ENCODE results near the gene FBXO17. TPM values are rescaled to one million over a fixed set of nuclear protein-coding genes. Genes with fewer than 3 reads are reported as not detected.

Gene FBXO17
- total and polyA plus RNA-seq, 4 donors: 19.7 to 31.9 (median 23.4) TPM

DNA sequence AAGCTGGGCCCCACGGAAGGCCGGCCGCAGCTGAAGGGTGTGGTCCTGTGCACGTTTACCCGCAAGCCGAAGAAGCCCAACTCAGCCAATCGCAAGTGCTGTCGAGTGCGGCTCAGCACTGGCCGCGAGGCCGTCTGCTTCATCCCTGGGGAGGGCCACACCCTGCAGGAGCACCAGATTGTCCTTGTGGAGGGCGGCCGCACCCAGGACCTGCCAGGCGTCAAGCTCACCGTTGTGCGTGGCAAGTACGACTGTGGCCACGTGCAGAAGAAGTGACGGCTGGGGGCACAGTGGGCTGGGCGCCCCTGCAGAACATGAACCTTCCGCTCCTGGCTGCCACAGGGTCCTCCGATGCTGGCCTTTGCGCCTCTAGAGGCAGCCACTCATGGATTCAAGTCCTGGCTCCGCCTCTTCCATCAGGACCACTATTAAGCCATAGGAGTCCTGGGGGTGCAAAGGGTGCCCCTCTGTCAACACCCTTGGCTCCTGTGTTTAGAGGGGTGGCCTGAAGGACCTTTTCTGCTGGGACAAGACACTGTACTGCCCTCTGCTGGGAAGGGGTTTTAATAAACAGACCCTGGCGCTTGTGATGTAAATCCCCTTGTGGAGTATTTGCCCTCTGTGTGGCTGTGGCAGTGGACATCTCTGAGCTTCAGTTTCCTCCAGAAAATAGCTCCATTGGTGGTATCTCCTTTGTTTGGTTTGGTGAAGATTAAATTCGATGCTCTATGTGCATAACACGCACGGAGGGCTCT is 42.9 kb downstream of the FBXO17 start:
- no peak for DNase-seq (ENCODE audit: low spot score)
- no peaks in the 10 kb centered on the region for H3K9me3 ChIP-seq (ENCODE audit: control insufficient read depth in 4 of 4, low read length in 3 of 4)
- no peak overlapping the region for H3K27ac ChIP-seq (ENCODE audit: low read depth in 1 of 2, low read length in 2 of 2)
- H3K27me3 ChIP-seq (ENCODE audit: control insufficient read depth in 4 of 4, insufficient read depth in 4 of 4, low read length in 3 of 4): no peaks in the 10 kb centered on the region
- no peak overlapping the region for H3K9ac ChIP-seq (ENCODE audit: low read depth in 1 of 2, low read length in 2 of 2)
- H3K4me3 ChIP-seq (ENCODE audit: low read depth in 1 of 3, low read length in 3 of 3): no peak overlapping the region
- peaks cover 7 to 38% (median 30%) of the 10 kb centered on the region in 4 donors for H3K4me1 ChIP-seq (ENCODE audit: control insufficient read depth in 4 of 4, insufficient read depth in 4 of 4, low read length in 3 of 4)
- TF ChIP-seq HNF4A (conservative IDR thresholded peaks at IDR 0.05) (no peak), RAD21 (IDR thresholded peaks at IDR 0.05) (peak; percentile 38 to 61)
- TF ChIP-seq, protein P1, sequence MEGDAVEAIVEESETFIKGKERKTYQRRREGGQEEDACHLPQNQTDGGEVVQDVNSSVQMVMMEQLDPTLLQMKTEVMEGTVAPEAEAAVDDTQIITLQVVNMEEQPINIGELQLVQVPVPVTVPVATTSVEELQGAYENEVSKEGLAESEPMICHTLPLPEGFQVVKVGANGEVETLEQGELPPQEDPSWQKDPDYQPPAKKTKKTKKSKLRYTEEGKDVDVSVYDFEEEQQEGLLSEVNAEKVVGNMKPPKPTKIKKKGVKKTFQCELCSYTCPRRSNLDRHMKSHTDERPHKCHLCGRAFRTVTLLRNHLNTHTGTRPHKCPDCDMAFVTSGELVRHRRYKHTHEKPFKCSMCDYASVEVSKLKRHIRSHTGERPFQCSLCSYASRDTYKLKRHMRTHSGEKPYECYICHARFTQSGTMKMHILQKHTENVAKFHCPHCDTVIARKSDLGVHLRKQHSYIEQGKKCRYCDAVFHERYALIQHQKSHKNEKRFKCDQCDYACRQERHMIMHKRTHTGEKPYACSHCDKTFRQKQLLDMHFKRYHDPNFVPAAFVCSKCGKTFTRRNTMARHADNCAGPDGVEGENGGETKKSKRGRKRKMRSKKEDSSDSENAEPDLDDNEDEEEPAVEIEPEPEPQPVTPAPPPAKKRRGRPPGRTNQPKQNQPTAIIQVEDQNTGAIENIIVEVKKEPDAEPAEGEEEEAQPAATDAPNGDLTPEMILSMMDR (IDR thresholded peaks at IDR 0.05; ENCODE audit: low read depth, low read length, missing input control): peak; percentile 16
- WGBS: 93% methylated on average over 29 of the region's 29 CpGs
- peaks cover 0 to 6% (median 2%) of the 10 kb centered on the region in 4 donors for H3K36me3 ChIP-seq (ENCODE audit: control insufficient read depth in 4 of 4, insufficient read depth in 3 of 4, low read depth in 1 of 4, low read length in 3 of 4)

DNA sequence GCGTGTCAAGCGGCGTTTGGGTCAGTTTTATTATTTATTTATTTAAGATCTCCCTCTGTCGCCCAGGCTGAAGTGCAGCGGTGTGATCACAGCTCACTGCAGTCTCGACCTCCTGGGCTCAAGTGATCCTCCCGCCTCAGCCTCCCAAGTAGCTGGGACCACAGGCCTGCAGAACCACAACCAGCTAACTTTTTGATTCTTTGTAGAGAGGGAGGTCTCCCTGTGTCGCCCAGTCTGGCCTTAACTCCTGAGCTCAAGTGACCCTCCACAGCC is 44.1 kb downstream of the FBXO17 start:
- WGBS: 23% methylated on average over 8 of the region's 8 CpGs

More for the DNA sequence above, 44.1 kb downstream of the FBXO17 start:
- Histone ChIP-seq H3K9me3 (ENCODE audit: control insufficient read depth in 4 of 4, low read length in 3 of 4) (no peaks in the 10 kb centered on the region), H3K4me1 (ENCODE audit: control insufficient read depth in 4 of 4, insufficient read depth in 4 of 4, low read length in 3 of 4) (peaks cover 7 to 38% (median 30%) of the 10 kb centered on the region in 4 donors), H3K27ac (ENCODE audit: low read depth in 1 of 2, low read length in 2 of 2) (peak overlapping the region; percentile 85 to 86), H3K27me3 (ENCODE audit: control insufficient read depth in 4 of 4, insufficient read depth in 4 of 4, low read length in 3 of 4) (no peaks in the 10 kb centered on the region), H3K36me3 (ENCODE audit: control insufficient read depth in 4 of 4, insufficient read depth in 3 of 4, low read depth in 1 of 4, low read length in 3 of 4) (peaks cover 0 to 6% (median 2%) of the 10 kb centered on the region in 4 donors), H3K4me3 (ENCODE audit: low read depth in 1 of 3, low read length in 3 of 3) (peak overlapping the region; percentile 77 to 99 (median 94)), H3K9ac (ENCODE audit: low read depth in 1 of 2, low read length in 2 of 2) (peak overlapping the region; percentile 48 to 99)
- DNase-seq (ENCODE audit: low spot score): no peak
- TF ChIP-seq SP1 (IDR thresholded peaks at IDR 0.05) (no peak), HNF4A (conservative IDR thresholded peaks at IDR 0.05) (no peak), RAD21 (IDR thresholded peaks at IDR 0.05) (no peak), NR2F2 (IDR thresholded peaks at IDR 0.05) (no peak), RXRA (IDR thresholded peaks at IDR 0.05) (no peak), JUND (IDR thresholded peaks at IDR 0.05) (no peak), FOXA1 (IDR thresholded peaks at IDR 0.05) (no peak), GABPA (IDR thresholded peaks at IDR 0.05 in 1 of 2, conservative IDR thresholded peaks at IDR 0.05 in 1 of 2) (no peak), YY1 (IDR thresholded peaks at IDR 0.05) (no peak), FOXA2 (IDR thresholded peaks at IDR 0.05) (no peak), HNF4G (IDR thresholded peaks at IDR 0.05) (no peak), TAF1 (conservative IDR thresholded peaks at IDR 0.05) (no peak), EGR1 (IDR thresholded peaks at IDR 0.05; ENCODE audit: low read depth in 2 of 2) (no peak)
- TF ChIP-seq, protein P1 (IDR thresholded peaks at IDR 0.05; ENCODE audit: low read depth, low read length, missing input control): no peak
- TF ChIP-seq, protein P2, sequence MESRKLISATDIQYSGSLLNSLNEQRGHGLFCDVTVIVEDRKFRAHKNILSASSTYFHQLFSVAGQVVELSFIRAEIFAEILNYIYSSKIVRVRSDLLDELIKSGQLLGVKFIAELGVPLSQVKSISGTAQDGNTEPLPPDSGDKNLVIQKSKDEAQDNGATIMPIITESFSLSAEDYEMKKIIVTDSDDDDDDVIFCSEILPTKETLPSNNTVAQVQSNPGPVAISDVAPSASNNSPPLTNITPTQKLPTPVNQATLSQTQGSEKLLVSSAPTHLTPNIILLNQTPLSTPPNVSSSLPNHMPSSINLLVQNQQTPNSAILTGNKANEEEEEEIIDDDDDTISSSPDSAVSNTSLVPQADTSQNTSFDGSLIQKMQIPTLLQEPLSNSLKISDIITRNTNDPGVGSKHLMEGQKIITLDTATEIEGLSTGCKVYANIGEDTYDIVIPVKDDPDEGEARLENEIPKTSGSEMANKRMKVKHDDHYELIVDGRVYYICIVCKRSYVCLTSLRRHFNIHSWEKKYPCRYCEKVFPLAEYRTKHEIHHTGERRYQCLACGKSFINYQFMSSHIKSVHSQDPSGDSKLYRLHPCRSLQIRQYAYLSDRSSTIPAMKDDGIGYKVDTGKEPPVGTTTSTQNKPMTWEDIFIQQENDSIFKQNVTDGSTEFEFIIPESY (IDR thresholded peaks at IDR 0.05): no peak
- TF ChIP-seq, protein P3, sequence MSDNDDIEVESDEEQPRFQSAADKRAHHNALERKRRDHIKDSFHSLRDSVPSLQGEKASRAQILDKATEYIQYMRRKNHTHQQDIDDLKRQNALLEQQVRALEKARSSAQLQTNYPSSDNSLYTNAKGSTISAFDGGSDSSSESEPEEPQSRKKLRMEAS (IDR thresholded peaks at IDR 0.05): no peak
- TF ChIP-seq, protein P4, sequence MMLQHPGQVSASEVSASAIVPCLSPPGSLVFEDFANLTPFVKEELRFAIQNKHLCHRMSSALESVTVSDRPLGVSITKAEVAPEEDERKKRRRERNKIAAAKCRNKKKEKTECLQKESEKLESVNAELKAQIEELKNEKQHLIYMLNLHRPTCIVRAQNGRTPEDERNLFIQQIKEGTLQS (IDR thresholded peaks at IDR 0.05): no peak
- TF ChIP-seq, protein P5, sequence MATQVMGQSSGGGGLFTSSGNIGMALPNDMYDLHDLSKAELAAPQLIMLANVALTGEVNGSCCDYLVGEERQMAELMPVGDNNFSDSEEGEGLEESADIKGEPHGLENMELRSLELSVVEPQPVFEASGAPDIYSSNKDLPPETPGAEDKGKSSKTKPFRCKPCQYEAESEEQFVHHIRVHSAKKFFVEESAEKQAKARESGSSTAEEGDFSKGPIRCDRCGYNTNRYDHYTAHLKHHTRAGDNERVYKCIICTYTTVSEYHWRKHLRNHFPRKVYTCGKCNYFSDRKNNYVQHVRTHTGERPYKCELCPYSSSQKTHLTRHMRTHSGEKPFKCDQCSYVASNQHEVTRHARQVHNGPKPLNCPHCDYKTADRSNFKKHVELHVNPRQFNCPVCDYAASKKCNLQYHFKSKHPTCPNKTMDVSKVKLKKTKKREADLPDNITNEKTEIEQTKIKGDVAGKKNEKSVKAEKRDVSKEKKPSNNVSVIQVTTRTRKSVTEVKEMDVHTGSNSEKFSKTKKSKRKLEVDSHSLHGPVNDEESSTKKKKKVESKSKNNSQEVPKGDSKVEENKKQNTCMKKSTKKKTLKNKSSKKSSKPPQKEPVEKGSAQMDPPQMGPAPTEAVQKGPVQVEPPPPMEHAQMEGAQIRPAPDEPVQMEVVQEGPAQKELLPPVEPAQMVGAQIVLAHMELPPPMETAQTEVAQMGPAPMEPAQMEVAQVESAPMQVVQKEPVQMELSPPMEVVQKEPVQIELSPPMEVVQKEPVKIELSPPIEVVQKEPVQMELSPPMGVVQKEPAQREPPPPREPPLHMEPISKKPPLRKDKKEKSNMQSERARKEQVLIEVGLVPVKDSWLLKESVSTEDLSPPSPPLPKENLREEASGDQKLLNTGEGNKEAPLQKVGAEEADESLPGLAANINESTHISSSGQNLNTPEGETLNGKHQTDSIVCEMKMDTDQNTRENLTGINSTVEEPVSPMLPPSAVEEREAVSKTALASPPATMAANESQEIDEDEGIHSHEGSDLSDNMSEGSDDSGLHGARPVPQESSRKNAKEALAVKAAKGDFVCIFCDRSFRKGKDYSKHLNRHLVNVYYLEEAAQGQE (IDR thresholded peaks at IDR 0.05): no peak
